Medulla oblongata (tissue), 1 donor: ENCODE data around the gene TNIP3.
"Not testable (repeated sequence)": the region's sequence is repeated elsewhere in the genome, so short reads cannot be mapped to it uniquely, and the experiment has no call there.

Source experiments
- DNase-seq: peaks from one replicate; pipeline ENCODE4 v3.0.0-alpha.2; 2015; ENCODE audit errors: extremely low spot score

Gene TNIP3, protein sequence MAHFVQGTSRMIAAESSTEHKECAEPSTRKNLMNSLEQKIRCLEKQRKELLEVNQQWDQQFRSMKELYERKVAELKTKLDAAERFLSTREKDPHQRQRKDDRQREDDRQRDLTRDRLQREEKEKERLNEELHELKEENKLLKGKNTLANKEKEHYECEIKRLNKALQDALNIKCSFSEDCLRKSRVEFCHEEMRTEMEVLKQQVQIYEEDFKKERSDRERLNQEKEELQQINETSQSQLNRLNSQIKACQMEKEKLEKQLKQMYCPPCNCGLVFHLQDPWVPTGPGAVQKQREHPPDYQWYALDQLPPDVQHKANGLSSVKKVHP

GRCh38 chr4:121164291-121164690, at the start of gene TNIP3:
TSS of gene TNIP3 (minus strand) at chr4:121164321. CDS start at chr4:121164125, 196 bp downstream.
- DNase-seq = no peak

GRCh38 chr4:121212806-121213205, 48.7 kb upstream of the TNIP3 start:
- no peak for DNase-seq

GRCh38 chr4:121209171-121209570, 45.0 kb upstream of the TNIP3 start:
- no peak for DNase-seq

DNA sequence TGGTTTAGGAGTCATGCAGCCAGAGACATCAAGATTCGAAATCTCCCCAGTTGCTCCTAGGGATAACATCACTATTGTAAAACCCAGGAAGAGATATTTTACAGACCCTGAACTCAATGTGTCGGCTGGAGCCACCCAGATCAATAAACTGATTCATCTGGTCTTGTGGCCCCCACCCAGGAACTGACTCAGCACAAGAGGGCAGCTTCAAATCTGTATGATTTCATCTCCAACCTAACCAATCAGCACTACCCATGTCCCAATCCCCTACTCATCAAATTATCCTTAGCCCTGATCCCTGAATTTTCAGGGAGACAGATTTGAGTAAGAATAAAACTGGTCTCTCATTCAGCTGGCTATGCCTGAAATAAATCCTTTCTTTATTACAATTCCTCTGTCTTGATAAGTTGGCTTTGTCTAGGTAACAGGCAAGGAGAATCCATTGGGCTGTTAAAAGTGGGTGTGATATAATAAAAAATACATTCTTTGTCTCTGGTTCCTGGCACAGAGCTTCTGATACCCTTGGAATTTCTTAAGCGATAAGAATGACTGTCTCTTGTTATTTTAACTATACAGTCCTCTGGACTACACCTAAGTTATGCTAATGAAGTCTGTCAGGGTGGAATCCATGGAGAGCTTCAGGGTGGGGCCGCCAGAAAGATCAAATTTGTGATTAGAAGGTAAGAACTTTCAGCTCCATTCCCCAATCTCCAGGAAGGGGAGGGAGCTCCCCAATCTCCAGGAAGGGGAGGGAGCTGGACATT, 44.3 kb upstream of the TNIP3 start:
- DNase-seq = no peak

GRCh38 chr4:121205777-121206176, 41.7 kb upstream of the TNIP3 start:
- DNase-seq = not testable (repeated sequence)

DNA sequence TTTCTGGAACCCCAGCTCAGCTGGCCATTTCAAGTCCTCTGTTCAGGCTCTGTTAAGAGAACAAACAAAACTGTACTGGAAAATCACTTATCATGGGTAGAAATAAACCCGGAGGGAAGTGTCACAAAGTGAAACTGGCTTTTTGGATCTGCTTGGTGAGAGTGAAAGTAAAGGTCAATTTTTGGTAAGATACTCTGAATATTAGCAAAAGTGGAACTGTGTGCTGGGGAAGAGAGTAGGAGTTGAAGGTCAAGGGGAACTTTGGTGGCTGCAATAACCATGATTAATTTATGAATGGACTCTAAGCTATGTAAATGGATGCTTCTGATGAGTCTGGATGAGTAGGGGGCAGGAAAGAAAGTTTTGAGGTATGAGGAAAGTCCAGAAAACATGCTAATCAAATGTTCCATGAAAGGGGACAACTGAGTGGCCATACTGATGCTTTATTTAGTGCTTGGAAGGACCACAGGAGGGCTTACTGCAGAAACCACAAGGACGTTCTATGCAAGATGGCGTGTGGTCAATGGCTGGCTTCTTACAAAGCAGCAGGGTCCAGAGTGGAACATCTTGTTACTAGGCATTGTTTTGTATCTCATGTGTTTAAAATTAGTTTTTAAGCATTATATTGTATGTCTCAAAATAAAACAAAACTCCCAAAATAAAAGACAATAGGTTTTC, 36.8 kb upstream of the TNIP3 start:
- no peak for DNase-seq

- no peak for DNase-seq
Measured at GRCh38 chr4:121199742-121200561, 35.8 kb upstream of the TNIP3 start.

DNA sequence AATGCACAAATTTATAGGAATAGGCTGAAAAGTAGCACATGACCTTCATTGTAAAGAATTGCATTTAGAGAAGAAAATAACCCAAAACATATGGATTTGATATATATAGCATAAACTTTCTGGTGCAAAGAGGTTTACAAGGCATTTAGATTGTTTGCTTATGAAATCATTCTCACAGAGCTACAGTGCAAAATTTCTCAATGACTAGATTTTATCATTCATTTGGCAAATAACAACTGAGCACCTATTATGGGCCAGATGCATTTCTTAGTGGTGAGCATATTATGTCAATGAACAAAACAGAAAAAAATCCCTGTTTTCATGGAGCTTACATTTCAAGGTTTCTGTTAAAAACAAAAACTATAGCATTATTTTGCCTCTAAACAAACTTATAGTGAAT, 34.1 kb upstream of the TNIP3 start:
- no peak for DNase-seq

DNA sequence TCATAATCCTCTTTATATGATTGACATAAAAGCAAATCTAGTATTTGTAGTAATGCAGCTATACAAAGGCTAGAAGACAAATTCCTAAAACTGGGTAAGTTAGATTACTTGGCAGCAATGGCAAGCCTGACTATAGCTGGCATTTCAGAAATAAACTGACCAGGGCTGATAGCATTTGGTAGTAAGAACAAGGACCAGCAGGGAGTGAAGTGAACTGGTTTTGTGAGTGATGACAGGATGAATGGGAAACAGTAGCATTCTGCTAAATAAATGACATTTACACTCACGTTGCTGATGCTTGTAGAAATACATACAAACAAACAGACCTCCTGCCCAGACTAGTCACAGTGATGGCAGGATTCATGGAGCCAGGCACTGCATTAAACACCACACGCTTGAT, 31.5 kb upstream of the TNIP3 start:
- DNase-seq = no peak

GRCh38 chr4:121192480-121192879, 28.4 kb upstream of the TNIP3 start:
- DNase-seq = peak; percentile 60

DNA sequence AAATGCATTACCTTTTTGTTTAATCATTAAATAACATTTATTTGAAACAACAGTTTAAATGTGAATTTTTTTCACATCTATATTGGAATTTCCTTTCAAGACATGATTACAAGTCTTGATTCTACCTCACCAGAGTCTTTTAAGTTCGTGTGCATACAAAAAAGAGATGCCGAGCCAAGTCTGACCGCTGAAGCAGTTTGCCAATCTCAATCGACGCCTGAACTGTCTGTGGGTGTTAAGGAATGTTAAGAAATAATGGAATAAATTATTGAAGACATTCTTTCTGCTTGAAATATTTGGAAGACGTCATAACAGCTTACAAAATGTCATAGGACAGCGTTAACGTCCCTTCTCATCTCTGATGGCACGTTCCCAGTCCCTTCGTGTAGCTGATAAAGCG, 27.9 kb upstream of the TNIP3 start:
- DNase-seq = no peak

DNA sequence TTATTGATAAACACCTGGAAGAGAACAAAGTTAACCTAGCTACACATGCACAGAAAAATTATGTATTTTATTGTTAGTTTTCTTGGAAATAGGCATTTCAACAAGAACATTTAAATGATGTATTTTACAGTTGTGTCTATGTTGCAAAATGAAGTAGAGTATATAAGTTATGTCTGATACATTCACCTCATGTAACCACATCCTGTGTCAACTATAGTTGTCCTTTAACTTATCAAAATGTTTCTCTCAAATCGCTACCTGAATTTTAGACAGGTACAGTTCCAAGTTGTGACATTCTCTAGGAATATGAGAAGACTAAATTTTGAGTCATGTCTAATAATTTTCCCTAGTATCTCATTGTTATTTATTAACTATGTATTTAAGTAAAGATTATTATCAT, 27.2 kb upstream of the TNIP3 start:
- no peak for DNase-seq

DNA sequence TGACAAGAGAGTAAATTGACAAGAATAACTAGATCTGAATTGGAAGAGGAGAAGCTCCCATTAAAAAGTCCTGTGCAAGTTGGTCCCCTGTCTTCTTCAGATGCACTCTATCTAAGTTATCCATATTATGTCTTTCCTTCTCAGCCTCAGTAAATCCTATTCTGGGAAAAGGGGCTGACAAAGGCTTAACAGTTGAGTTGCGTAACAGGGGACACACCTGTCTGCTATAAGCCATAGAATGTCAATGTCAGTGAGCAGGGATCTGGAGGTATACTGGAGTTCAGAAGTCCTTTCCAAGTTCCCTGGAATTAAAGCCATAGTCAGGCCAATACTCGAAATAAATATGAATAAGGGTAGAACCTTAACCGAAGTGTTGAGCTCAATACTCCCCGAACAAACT, 26.3 kb upstream of the TNIP3 start:
- DNase-seq = no peak

DNA sequence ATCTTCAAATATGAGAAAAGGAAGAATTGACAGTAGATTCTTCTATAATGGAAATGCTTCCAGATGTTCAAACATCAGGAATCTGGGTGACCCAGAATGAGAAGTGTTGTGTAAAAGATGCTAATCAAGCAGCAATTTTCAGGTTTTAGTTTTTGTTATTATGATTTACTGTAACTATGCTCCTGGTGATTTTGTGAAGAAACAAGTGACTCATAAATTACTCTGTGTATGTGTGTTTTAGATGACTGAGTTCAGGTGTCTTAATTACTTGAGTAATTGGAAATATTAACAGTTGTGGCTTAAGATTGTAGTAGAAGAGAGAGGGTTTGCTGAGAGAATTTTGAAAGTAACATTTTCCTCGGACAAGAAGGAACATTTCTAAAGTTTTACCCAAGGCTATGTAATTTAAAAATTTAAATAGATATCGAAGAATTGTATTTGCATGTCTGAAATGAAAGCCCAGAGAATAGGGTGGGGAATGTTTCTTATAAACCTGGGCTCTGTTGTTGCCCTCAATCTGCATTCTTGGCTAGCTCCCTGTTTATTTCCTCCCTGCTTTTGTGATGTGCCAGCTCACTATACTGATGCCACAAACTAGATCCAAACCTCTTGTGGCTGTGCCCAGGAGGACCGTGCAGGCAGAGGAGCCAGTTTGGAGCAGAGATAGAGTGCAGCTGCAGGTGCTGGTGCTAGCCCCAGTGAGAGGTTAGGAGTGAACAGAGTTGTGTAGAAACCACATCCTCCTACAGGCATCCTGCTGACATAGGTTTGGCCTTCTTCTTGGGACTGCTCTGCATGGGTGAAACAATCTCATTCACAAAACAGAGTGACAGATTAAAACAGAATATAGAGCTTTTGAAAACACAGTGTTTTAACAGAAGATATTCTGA, 25.4 kb upstream of the TNIP3 start:
- DNase-seq = no peak

DNA sequence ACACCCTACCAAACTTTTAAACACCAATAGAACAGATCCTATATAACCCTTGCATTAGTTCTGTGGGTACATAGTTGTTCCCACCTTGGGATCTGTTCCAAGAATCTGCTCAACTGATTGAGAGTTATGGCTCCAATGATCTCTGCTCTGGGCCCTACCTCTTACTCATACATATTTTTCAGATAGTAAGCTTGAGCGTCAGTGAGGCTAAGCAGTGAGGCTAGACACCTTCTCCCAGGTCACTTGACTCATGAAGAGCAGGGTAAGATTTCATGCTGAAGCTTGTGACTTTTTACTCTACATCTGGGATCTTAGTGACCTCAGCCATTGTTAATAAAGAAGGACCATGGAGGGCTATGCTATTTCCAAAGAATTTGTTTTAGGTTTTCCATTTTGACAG, 23.1 kb upstream of the TNIP3 start:
- no peak for DNase-seq

- DNase-seq = no peak
Measured at GRCh38 chr4:121185960-121186359, 21.8 kb upstream of the TNIP3 start.

GRCh38 chr4:121183989-121184388, 19.9 kb upstream of the TNIP3 start:
- DNase-seq = no peak

DNA sequence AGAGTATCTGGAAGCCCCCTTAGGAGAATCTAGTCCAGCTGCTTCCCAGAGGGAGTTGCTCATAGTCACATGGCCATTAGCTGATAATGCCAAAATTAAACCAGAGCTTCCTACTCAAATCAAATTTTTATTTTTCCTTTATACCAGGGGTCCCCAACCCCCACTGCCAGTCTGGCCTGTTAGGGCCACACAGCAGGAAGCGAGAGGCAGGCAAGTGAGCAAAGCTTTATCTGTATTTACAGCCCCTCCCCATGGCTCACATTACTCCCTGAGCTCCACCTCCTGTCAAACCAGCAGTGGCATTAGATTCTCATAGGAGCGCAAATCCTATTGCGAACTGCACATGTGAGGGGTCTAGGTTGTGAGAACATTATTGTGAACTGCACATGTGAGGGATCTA, 19.2 kb upstream of the TNIP3 start:
- DNase-seq = no peak

- peak; percentile 59 for DNase-seq
Measured at GRCh38 chr4:121182296-121182695, 18.2 kb upstream of the TNIP3 start.

DNA sequence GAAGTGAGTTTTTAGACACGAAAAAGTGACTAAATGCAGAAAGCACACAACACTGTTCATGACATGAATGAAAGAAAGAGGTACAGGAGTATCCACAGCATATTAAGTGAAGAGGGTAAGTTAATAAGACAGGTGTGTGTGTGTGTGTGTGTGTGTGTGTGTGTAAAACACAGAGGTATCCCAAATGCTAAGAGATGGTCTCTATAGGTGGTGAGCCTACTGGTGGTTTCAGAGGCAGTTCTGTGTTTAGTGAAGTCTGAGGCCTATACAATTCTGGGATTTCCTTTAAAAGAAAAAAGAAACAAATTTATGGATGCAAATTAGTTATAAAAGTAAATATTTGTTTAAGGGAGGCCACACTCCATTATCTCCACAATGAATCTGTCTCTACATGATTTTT, 17.4 kb upstream of the TNIP3 start:
- no peak for DNase-seq

DNA sequence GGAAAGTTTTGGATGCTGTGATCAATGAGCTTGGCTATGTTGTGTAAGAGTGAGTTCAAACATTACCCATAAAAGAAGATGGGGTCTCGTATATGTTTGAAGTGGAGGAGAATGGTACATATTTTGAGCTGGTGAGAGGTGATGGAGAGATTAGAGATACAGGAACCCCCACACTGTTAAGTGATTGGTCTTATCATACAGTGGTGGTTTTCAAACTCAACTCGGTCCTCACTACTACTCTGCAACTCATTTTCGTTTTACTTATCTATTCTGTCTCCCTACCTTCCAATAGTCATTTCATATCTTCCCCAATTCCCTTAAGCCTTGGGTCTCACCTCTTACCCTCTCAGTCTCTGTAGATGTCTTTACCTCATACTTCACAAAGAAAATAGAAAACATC, 16.4 kb upstream of the TNIP3 start:
- no peak for DNase-seq
